ENCODE data around the gene COX7A2L. TPM values are rescaled to one million over a fixed set of nuclear protein-coding genes. Genes with fewer than 3 reads are reported as not detected.

Gene COX7A2L
- total and polyA plus RNA-seq, 2 donors (not counting 1 experiment from before 2014, with no cell fraction given), result 39.4 to 66.7 TPM

DNA sequence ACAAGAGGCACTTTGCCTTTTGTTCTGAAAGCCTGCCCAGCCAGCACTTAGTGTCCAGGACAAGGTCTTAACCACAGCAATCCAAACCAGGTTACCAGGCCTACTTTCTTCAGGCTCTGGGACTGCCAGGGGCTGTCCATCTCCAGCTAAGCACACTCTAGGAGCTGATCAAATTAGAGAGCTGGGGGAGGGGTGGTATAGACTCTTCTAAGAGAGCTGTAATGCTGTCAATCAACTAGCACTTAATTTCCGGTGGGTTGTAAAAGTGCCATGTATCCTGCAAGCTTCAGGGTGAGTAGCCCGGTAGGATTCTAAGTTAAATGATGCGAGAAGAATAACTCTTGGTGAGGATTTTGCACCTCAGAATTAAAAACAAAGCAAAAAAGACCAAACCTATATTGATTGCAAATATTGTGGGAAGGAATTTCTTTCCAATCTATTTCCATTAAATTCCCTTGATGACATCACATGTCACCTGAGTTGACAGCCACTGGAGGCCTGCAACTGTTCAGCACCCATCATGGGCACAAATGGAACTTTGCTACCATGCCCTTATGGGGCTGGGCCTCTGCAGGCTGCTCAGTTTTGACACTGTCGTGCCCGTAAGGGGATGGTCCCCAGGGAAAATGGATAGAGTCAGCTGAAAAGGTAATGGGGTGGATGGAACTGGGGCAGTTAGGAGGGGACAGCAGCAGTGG, 8.7 kb upstream of the COX7A2L start:
- Mint-ChIP-seq H3K4me3 (no peak overlapping the region), H3K27ac (no peak overlapping the region), H3K9me3 (ENCODE audit: insufficient read depth) (no peaks in the 10 kb centered on the region), H3K27me3 (peaks cover 6% of the 10 kb centered on the region), H3K4me1 (no peaks in the 10 kb centered on the region)
- Histone ChIP-seq H3K4me3 (ENCODE audit: control extremely low read depth in 1 of 5, extremely low read depth in 1 of 5, insufficient read depth in 1 of 5, low read depth in 2 of 5, low read length in 4 of 5) (no peak overlapping the region), H3K4me2 (replicated peaks; ENCODE audit: low read depth, low read length, poor library complexity, severe bottlenecking) (no peak overlapping the region), H3K4me1 (ENCODE audit: control insufficient read depth in 2 of 2, insufficient read depth in 2 of 2, low read length in 2 of 2) (no peaks in the 10 kb centered on the region), H3K9ac (ENCODE audit: low read length) (no peak overlapping the region), H3K27me3 (replicated peaks in 1 of 4; ENCODE audit: control extremely low read depth in 1 of 4, control insufficient read depth in 3 of 4, insufficient read depth in 4 of 4, low read length in 3 of 4) (no peaks in the 10 kb centered on the region), H3K27ac (ENCODE audit: low read length in 2 of 2) (no peak overlapping the region), H3K9me3 (ENCODE audit: control extremely low read depth in 1 of 3, control insufficient read depth in 2 of 3, insufficient read depth in 1 of 3, low read length in 2 of 3) (no peaks in the 10 kb centered on the region), H4K20me1 (ENCODE audit: control insufficient read depth, insufficient read depth, low read length, poor library complexity, severe bottlenecking) (no peaks in the 10 kb centered on the region), H3K36me3 (replicated peaks in 1 of 2; ENCODE audit: control extremely low read depth in 1 of 2, control insufficient read depth in 1 of 2, extremely low read depth in 1 of 2, insufficient read depth in 2 of 2, low read length in 1 of 2) (no peaks in the 10 kb centered on the region), H3K79me2 (ENCODE audit: control insufficient read depth, insufficient read depth, low read length) (no peaks in the 10 kb centered on the region), H2AFZ (ENCODE audit: insufficient read depth, low read depth, low read length, poor library complexity, severe bottlenecking) (no peak overlapping the region)
- DNase-seq (no peak), ATAC-seq (ENCODE audit: low read depth) (no peak)
- ChIA-PET CTCF (no interaction called here), POLR2A (no interaction called here)
- intact Hi-C loops (cut with micrococcal nuclease), result loop anchor here (5.0 kb wide), 1 partner anchor 1213 kb away; no protein-coding TSS in a partner anchor
- no peak for TF ChIP-seq EZH2 (IDR thresholded peaks at IDR 0.05; ENCODE audit: borderline replicate concordance, insufficient read depth, low read depth, low read length, poor library complexity, severe bottlenecking)
- TF ChIP-seq, protein P1, sequence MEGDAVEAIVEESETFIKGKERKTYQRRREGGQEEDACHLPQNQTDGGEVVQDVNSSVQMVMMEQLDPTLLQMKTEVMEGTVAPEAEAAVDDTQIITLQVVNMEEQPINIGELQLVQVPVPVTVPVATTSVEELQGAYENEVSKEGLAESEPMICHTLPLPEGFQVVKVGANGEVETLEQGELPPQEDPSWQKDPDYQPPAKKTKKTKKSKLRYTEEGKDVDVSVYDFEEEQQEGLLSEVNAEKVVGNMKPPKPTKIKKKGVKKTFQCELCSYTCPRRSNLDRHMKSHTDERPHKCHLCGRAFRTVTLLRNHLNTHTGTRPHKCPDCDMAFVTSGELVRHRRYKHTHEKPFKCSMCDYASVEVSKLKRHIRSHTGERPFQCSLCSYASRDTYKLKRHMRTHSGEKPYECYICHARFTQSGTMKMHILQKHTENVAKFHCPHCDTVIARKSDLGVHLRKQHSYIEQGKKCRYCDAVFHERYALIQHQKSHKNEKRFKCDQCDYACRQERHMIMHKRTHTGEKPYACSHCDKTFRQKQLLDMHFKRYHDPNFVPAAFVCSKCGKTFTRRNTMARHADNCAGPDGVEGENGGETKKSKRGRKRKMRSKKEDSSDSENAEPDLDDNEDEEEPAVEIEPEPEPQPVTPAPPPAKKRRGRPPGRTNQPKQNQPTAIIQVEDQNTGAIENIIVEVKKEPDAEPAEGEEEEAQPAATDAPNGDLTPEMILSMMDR (IDR thresholded peaks at IDR 0.05), result no peak
- WGBS (ENCODE audit: insufficient coverage), result 100% methylated on average over 2 of the region's 5 CpGs

DNA sequence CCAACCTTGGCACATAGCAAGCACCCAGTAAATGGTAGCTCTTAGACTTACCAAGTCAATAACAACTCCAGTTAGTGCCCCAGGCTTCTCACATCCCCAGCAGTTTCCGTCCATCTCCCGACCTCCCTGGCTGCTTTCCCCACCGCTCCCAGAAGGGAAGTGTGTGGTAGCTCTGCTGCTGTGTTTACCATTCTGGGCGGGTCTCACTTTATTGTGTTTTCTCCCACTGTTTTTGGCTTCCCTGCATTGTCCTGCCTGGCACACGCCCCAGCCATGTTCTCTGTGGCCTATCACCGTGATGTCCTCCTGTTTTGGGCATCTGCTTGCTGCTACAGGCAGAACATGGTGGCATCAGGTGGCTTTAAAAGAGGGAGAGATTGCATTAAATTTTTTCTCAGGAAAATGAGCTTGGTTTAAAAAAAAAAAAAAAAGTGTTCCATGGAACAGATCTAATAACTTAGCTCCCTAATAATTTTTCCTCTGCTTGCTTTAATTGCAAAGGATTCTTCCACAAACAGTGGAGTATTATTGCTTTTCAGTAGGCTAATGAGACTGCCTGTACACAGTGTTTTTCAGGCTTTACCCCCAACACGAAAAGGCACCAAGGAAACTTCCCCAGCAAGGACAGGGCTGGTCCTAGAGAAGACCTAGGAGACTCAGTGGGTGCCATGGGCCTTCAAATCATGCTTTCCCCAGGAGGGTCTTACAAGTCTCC, 8.0 kb upstream of the COX7A2L start:
- Histone ChIP-seq H4K20me1 (ENCODE audit: control insufficient read depth, insufficient read depth, low read length, poor library complexity, severe bottlenecking) (no peaks in the 10 kb centered on the region), H3K9me3 (ENCODE audit: control extremely low read depth in 1 of 3, control insufficient read depth in 2 of 3, insufficient read depth in 1 of 3, low read length in 2 of 3) (no peaks in the 10 kb centered on the region), H3K36me3 (replicated peaks in 1 of 2; ENCODE audit: control extremely low read depth in 1 of 2, control insufficient read depth in 1 of 2, extremely low read depth in 1 of 2, insufficient read depth in 2 of 2, low read length in 1 of 2) (no peaks in the 10 kb centered on the region), H3K4me1 (ENCODE audit: control insufficient read depth in 2 of 2, insufficient read depth in 2 of 2, low read length in 2 of 2) (no peaks in the 10 kb centered on the region), H3K27me3 (replicated peaks in 1 of 4; ENCODE audit: control extremely low read depth in 1 of 4, control insufficient read depth in 3 of 4, insufficient read depth in 4 of 4, low read length in 3 of 4) (no peaks in the 10 kb centered on the region), H3K9ac (ENCODE audit: low read length) (no peak overlapping the region), H3K79me2 (ENCODE audit: control insufficient read depth, insufficient read depth, low read length) (no peaks in the 10 kb centered on the region), H2AFZ (ENCODE audit: insufficient read depth, low read depth, low read length, poor library complexity, severe bottlenecking) (no peak overlapping the region), H3K4me2 (replicated peaks; ENCODE audit: low read depth, low read length, poor library complexity, severe bottlenecking) (no peak overlapping the region), H3K27ac (ENCODE audit: low read length in 2 of 2) (no peak overlapping the region), H3K4me3 (ENCODE audit: control extremely low read depth in 1 of 5, extremely low read depth in 1 of 5, insufficient read depth in 1 of 5, low read depth in 2 of 5, low read length in 4 of 5) (no peak overlapping the region)
- DNase-seq, result no peak
- Mint-ChIP-seq H3K4me1 (no peaks in the 10 kb centered on the region), H3K9me3 (ENCODE audit: insufficient read depth) (no peaks in the 10 kb centered on the region), H3K4me3 (no peak overlapping the region), H3K27ac (no peak overlapping the region), H3K27me3 (peaks cover 8% of the 10 kb centered on the region)
- WGBS (ENCODE audit: insufficient coverage), result 79% methylated on average over 4 of the region's 7 CpGs
- TF ChIP-seq, protein P1 (IDR thresholded peaks at IDR 0.05), result no peak
- no peak for TF ChIP-seq EZH2 (IDR thresholded peaks at IDR 0.05; ENCODE audit: borderline replicate concordance, insufficient read depth, low read depth, low read length, poor library complexity, severe bottlenecking)
- CTCF ChIA-PET, result interaction anchor here (0.6 kb wide), 1 partner anchor 16 kb away, joined by 4 read pairs; no protein-coding TSS in a partner anchor
- ATAC-seq (ENCODE audit: low read depth), result no peak
- intact Hi-C loops (cut with micrococcal nuclease), result no loop called here
- POLR2A ChIA-PET, result no interaction called here
